ENCODE measurements around the gene ORC6.

The ORC6 gene

DNA sequence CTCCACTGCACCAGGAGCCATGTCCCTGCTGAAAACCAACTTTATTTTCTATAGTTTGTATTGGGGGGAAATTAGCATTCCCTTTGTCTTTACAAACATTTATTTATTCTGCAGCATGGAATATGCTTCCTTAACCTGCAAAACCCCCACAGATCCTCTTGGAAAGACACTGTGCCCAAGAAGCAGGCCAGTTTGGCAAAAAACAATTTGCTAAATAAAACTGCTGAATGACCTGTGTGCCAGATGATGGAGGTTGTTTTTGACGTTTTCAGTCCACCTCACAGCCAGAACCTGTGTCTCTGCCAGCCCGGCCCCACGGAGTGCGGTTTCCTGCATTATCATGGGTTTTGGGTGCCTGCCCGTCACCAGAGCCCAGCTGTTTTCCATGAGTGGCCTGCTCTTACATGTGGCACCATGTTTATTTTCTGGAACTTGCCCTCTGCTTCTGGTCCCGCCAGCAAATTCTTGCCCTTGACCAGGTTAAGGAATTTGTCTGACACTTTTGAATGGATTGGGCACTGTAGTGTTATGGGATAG is 26.4 kb downstream of the ORC6 start:
- Mint-ChIP-seq H3K4me3 (no peak overlapping the region), H3K4me1 (no peaks in the 10 kb centered on the region), H3K9me3 (no peaks in the 10 kb centered on the region), H3K27ac (no peak overlapping the region), H3K36me3 (no peaks in the 10 kb centered on the region)
- ATAC-seq = no peak
- no peak for DNase-seq (ENCODE audit: low spot score in 2 of 2)

DNA sequence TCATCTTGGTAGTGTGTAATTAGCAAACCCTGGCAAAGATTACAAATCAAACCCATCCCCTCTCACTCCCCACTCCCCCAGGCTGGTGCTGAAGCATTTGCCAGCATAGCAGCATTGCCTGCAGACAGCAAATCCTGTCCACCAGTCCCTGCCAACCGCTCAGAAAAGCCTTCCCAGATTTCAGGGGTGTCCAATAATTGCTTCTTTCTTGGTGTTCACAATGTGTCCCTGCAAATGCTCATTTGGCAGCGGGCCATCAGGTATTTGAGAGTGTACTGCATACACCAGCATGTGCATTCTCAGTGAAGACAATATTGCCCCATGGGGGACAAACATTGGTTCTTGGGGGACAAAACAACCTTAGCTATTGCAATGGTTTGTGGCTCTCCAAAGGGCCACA is 28.2 kb downstream of the ORC6 start:
- H3K36me3 Mint-ChIP-seq = no peaks in the 10 kb centered on the region
- no peak overlapping the region for H3K4me3 Mint-ChIP-seq
- ATAC-seq (no peak), DNase-seq (ENCODE audit: low spot score in 2 of 2) (no peak)
- H3K27ac Mint-ChIP-seq = no peak overlapping the region
- H3K9me3 Mint-ChIP-seq = no peaks in the 10 kb centered on the region
- no peaks in the 10 kb centered on the region for H3K4me1 Mint-ChIP-seq

DNA sequence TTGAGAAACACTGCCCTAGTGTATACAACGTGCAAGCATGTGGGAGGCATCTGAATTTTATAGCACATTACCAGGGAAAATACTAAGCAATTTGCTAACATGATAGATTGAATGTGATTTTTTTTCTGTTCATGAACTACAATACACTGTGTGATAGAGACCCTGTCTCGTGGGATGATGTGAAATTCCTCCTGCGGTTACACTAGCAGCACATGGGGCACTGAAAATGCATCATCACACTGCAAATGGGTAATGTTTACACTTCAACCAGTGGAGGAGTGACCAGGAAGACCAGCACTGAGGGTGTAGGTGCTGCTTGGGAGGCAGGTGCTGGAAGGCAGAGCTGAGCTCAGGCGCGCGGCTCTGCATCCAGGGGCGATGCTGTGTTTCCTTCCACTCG is 28.8 kb downstream of the ORC6 start:
- H3K9me3 Mint-ChIP-seq = no peaks in the 10 kb centered on the region
- H3K4me3 Mint-ChIP-seq = no peak overlapping the region
- H3K27ac Mint-ChIP-seq = no peak overlapping the region
- ATAC-seq (no peak), DNase-seq (ENCODE audit: low spot score in 2 of 2) (no peak)
- no peaks in the 10 kb centered on the region for H3K4me1 Mint-ChIP-seq
- H3K36me3 Mint-ChIP-seq = no peaks in the 10 kb centered on the region

- DNase-seq (ENCODE audit: low spot score in 2 of 2) = no peak
- Mint-ChIP-seq H3K4me1 (no peaks in the 10 kb centered on the region), H3K4me3 (no peak overlapping the region), H3K9me3 (no peaks in the 10 kb centered on the region), H3K27ac (no peak overlapping the region), H3K36me3 (no peaks in the 10 kb centered on the region)
- no peak for ATAC-seq
These were observed 30.1 kb downstream of the ORC6 start for GRCh38 chr16:46719528-46719927.

DNA sequence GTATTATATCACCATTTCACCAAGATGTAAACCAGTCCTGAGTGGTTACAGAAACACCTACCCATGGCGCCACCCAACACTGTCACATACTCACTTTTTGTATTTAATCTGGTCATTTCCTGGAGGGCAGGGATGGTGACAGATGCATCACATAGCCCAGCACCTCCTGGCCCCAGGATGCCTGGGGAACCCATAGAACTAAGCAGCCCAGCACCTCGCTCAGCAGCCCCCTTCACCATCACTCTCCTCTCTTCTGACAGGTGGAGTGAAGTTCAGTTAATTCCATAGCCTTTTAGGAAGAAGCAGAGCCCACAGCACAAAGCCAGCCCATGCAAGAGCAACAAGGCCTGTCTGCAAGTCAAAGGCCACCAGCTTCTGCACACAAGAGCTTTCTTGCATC is 31.2 kb downstream of the ORC6 start:
- ATAC-seq (no peak), DNase-seq (ENCODE audit: low spot score in 2 of 2) (no peak)
- Mint-ChIP-seq H3K36me3 (no peaks in the 10 kb centered on the region), H3K27ac (no peak overlapping the region), H3K4me1 (no peaks in the 10 kb centered on the region), H3K4me3 (no peak overlapping the region), H3K9me3 (no peaks in the 10 kb centered on the region)

DNA sequence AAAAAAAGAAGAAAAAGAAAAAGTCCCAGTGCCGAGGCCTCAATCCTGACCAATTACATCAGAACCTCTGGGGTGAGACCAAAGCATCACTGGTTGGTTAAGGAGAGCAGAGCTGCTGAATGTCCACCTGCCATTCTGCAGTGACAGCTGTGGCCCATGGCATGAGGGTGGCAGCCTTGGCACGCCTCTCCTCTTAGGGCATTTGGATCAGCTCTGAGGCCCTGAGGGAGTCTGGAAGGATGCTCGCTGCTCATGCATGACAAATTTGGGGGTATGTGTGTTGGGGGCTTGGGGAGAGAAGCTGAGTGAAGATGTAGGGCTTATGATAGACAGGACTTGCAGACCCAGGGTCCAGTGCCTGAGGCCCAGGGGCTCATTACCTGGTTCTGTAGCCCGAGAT is 32.4 kb downstream of the ORC6 start:
- no peaks in the 10 kb centered on the region for H3K9me3 Mint-ChIP-seq
- no peaks in the 10 kb centered on the region for H3K4me1 Mint-ChIP-seq
- H3K27ac Mint-ChIP-seq = no peak overlapping the region
- DNase-seq (ENCODE audit: low spot score in 2 of 2) (no peak), ATAC-seq (no peak)
- H3K36me3 Mint-ChIP-seq = peaks cover 6% of the 10 kb centered on the region
- no peak overlapping the region for H3K4me3 Mint-ChIP-seq

DNA sequence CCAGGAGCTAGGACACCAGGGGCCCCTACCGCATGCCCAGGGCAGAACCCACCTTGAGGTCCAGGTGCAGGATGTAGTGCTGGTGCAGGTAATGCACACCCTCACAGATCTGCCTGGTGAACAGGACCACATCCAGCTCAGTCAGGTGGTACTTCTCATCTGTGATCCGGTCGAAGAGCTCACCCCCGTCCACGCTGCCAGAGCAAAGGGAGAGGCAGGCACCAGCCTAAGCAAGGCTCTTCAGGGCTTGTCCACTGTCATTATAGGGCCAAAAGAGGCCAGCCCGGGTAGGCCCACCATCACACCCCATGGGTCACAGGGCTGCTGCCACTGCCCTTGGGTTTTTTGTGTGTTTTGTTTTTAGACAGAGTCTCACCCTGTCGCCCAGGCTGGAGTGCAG is 37.7 kb downstream of the ORC6 start:
- no peak for ATAC-seq
- H3K9me3 Mint-ChIP-seq = no peaks in the 10 kb centered on the region
- DNase-seq (ENCODE audit: low spot score in 2 of 2) = no peak
- H3K36me3 Mint-ChIP-seq = peaks cover 6% of the 10 kb centered on the region
- H3K4me3 Mint-ChIP-seq = no peak overlapping the region
- H3K4me1 Mint-ChIP-seq = no peaks in the 10 kb centered on the region
- no peak overlapping the region for H3K27ac Mint-ChIP-seq

GRCh38 chr16:46727630-46728029 is 38.2 kb downstream of the ORC6 start:
- no peak for ATAC-seq
- Mint-ChIP-seq H3K36me3 (peaks cover 6% of the 10 kb centered on the region), H3K4me1 (no peaks in the 10 kb centered on the region), H3K4me3 (no peak overlapping the region), H3K27ac (no peak overlapping the region), H3K9me3 (no peaks in the 10 kb centered on the region)
- DNase-seq (ENCODE audit: low spot score in 2 of 2) = no peak

DNA sequence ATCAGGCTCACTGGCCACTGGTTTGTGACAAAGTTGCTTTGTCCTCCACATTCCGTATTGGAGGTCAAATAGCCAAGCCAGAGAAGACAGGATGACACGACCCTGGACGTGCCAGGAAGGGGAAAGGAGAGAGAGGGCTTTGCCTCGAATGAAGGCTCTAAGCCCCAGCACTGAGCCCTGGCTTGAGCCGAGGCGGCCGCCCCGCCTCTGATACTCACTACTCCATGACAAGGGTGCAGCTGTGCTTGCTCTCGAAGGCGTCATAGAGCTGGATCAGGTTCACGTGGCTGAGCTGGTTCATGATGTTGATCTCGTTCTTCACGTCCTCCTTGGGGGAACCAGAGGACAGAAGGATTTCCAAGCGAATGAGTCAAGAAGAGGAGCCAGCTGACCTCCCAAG is 39.3 kb downstream of the ORC6 start:
- Mint-ChIP-seq H3K27ac (no peak overlapping the region), H3K4me3 (no peak overlapping the region), H3K9me3 (no peaks in the 10 kb centered on the region), H3K36me3 (peaks cover 6% of the 10 kb centered on the region), H3K4me1 (no peaks in the 10 kb centered on the region)
- DNase-seq (ENCODE audit: low spot score in 2 of 2) (no peak), ATAC-seq (no peak)

GRCh38 chr16:46729326-46729995 is 40.0 kb downstream of the ORC6 start:
- peaks cover 6% of the 10 kb centered on the region for H3K36me3 Mint-ChIP-seq
- H3K9me3 Mint-ChIP-seq = no peaks in the 10 kb centered on the region
- H3K27ac Mint-ChIP-seq = no peak overlapping the region
- no peak overlapping the region for H3K4me3 Mint-ChIP-seq
- ATAC-seq (no peak), DNase-seq (ENCODE audit: low spot score in 2 of 2) (no peak)
- no peaks in the 10 kb centered on the region for H3K4me1 Mint-ChIP-seq

- H3K27ac Mint-ChIP-seq = no peak overlapping the region
- DNase-seq (ENCODE audit: low spot score in 2 of 2) (no peak), ATAC-seq (no peak)
- H3K9me3 Mint-ChIP-seq = no peaks in the 10 kb centered on the region
- H3K4me1 Mint-ChIP-seq = no peaks in the 10 kb centered on the region
- peaks cover 6% of the 10 kb centered on the region for H3K36me3 Mint-ChIP-seq
- H3K4me3 Mint-ChIP-seq = no peak overlapping the region
These were observed 40.7 kb downstream of the ORC6 start for GRCh38 chr16:46730126-46730525.

- H3K4me1 Mint-ChIP-seq = no peaks in the 10 kb centered on the region
- ATAC-seq (no peak), DNase-seq (ENCODE audit: low spot score in 2 of 2) (no peak)
- no peak overlapping the region for H3K27ac Mint-ChIP-seq
- no peak overlapping the region for H3K4me3 Mint-ChIP-seq
- H3K9me3 Mint-ChIP-seq = no peaks in the 10 kb centered on the region
- peaks cover 6% of the 10 kb centered on the region for H3K36me3 Mint-ChIP-seq
These were observed 41.6 kb downstream of the ORC6 start for GRCh38 chr16:46730801-46731690.

DNA sequence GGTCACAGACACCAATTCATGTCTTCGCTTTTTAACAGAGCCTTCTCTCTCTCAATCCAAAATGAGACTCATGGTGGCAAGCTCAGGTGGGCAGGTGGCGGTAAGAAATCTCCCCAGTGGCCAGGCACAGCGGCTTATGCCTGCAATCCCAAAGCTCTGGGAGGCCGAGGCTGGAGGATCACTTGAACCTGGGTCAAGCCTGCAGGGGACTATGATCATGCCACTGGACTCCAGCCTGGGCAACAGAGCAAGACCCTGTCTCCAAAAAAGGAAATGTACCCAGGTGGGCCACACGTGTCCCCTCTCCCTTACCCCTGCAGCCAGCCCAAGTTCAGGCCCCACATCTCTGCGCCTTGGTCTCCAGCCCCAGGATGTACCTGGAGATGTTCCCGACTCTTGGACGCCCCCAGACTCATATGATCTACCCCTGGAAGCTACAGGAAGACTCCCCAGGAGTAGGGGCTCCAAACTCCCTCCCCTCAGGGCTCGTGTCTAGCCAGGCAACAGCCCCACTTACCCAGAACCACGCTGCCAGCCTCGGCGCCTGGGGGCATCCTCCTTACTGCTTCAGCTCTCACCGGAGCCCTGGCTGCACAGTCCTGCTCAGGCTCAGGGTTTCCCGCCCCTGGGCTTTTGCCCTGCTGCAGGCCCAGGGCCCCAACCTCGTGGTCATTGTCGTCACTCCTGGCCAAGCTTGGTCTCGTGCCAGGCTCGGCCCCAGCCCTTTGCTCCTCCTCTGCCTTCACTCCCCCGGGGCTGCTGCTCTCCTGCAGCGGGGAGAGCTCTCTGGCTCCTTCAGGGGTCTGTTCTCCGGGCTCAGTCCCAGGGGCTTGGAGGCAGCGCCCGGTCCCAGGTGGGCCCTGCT is 42.5 kb downstream of the ORC6 start:
- Mint-ChIP-seq H3K4me3 (no peak overlapping the region), H3K27ac (no peak overlapping the region), H3K4me1 (no peaks in the 10 kb centered on the region), H3K36me3 (no peaks in the 10 kb centered on the region), H3K9me3 (no peaks in the 10 kb centered on the region)
- no peak for DNase-seq (ENCODE audit: low spot score in 2 of 2)
- no peak for ATAC-seq

GRCh38 chr16:46732561-46732960 is 43.1 kb downstream of the ORC6 start:
- no peaks in the 10 kb centered on the region for H3K4me1 Mint-ChIP-seq
- no peak overlapping the region for H3K27ac Mint-ChIP-seq
- no peaks in the 10 kb centered on the region for H3K36me3 Mint-ChIP-seq
- DNase-seq (ENCODE audit: low spot score in 2 of 2) = no peak
- no peak overlapping the region for H3K4me3 Mint-ChIP-seq
- no peaks in the 10 kb centered on the region for H3K9me3 Mint-ChIP-seq
- ATAC-seq = no peak

GRCh38 chr16:46733319-46733830 is 43.9 kb downstream of the ORC6 start:
- H3K36me3 Mint-ChIP-seq = no peaks in the 10 kb centered on the region
- no peak for ATAC-seq
- no peak overlapping the region for H3K27ac Mint-ChIP-seq
- no peaks in the 10 kb centered on the region for H3K4me1 Mint-ChIP-seq
- no peak overlapping the region for H3K4me3 Mint-ChIP-seq
- DNase-seq (ENCODE audit: low spot score in 2 of 2) = no peak
- H3K9me3 Mint-ChIP-seq = no peaks in the 10 kb centered on the region
